ENCODE measurements around the gene PSMC5. TPM values are rescaled to one million over a fixed set of nuclear protein-coding genes. Genes with fewer than 3 reads are reported as not detected.

Gene PSMC5
- total and polyA plus RNA-seq, 7 donors = 94.2 to 161 (median 115) TPM

DNA sequence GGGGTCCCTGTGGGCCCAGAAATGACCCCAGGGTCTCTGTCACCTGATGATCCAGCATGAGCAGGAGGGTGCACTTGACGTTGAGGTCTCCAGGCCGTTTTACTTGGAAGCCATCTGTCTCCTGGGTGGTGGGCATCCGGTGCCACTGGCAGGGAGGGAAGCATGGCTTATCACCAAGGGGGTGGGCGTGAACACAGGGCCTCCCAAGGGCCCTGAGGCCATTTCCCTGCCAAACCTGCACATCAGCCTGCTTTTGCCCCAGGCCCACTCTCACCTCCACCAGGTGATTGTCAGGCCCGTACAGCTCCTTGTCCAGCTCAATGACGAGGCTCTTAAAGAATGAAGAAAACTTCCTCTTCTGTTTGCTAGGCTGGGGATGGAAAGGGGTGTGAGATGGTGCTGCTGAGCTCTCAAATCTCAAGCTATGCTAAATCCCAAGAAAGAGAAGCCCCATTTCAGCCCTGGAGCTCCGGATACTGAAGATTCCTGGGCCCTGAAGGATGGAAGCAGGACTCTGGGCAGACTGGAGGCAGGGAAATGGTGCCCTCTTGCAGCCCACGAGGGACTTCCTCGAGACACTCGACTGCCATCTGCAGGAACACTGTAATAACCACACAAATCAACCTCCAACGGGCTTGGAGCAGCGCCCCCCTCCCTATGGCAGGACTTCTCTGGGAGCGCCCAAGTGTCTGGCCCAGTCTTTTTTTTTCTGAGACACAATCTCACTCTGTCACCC lies 7.4 kb downstream of the PSMC5 start:
- WGBS, 2 donors = 41 to 45% methylated on average over 13 of the region's 13 CpGs
- Histone ChIP-seq H3K27ac (peak overlapping the region in 3 of 4 donors; percentile 44 to 95 (median 58)), H3K4me3 (no peak overlapping the region), H3K4me1 (peaks cover 0 to 49% (median 40%) of the 10 kb centered on the region in 4 donors), H3K27me3 (no peaks in the 10 kb centered on the region), H3K36me3 (peaks cover 47 to 78% (median 72%) of the 10 kb centered on the region in 4 donors), H3K9me3 (no peaks in the 10 kb centered on the region)
- TF ChIP-seq CTCF (IDR thresholded peaks at IDR 0.05) = peak in 1 of 4 experiments; percentile 43
- no peak for TF ChIP-seq POLR2A (IDR thresholded peaks at IDR 0.05)
- peak; percentile 64 for DNase-seq
- intact Hi-C loops (cut with DNase I) = no loop called here

DNA sequence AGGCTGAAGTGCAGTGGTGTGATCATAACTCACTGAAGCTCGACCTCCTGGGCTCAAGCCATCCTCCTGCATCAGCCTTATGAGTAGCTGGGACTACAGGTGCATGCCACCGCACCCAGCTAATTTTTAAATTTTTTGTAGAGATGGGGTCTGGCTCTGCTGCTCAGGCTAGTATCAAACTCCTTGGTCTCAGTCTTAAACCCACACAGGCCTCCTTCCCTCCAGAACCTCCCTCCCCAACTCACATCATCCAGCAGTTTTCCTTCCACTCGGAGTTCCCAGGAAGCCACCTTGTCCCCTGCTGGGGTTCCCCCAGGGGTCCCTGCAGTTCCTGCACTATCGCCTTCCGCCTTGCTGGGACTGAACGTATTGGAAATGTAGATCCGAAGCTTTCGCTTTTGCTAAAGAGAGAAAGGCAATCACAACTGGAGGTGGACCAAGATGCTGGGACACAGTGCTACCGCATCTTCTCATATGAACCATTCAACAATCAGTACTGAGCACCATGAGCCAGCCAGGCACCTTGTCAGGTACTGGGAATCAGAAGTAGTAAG lies 8.0 kb downstream of the PSMC5 start:
- H3K27ac ChIP-seq = peak overlapping the region in 3 of 4 donors; percentile 44 to 95 (median 58)
- TF ChIP-seq EP300 (IDR thresholded peaks at IDR 0.05) (no peak), CTCF (IDR thresholded peaks at IDR 0.05) (peak in 1 of 4 experiments; percentile 4)
- no peak overlapping the region for H3K4me3 ChIP-seq
- WGBS, 2 donors = 86 to 88% methylated on average over 9 of the region's 9 CpGs
- no peaks in the 10 kb centered on the region for H3K9me3 ChIP-seq
- intact Hi-C loops (cut with DNase I) = no loop called here
- H3K36me3 ChIP-seq = peaks cover 41 to 72% (median 66%) of the 10 kb centered on the region in 4 donors
- H3K4me1 ChIP-seq = peaks cover 0 to 54% (median 44%) of the 10 kb centered on the region in 4 donors
- H3K27me3 ChIP-seq = no peaks in the 10 kb centered on the region
- DNase-seq = peak; percentile 58

DNA sequence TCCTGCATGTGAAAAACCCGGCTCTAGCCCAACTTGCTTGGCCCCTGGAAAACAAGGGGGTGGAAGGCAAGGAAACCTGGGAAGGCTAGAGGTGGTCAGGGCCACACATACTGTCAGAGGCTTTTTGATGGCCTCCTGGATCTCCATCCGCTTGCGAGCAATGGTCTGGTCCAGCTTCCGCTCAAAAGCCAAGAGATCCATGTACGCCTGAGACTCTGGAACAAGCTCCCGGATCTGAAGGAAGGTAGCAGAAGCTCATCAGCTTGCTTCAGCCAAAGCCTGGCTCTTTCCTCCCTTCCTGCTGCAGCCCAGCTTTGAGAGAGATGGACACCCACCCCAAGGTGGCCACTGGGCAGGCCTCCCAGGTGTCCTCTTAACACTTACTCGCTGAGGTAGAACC lies 9.6 kb downstream of the PSMC5 start:
- Histone ChIP-seq H3K4me1 (peaks cover 0 to 67% (median 59%) of the 10 kb centered on the region in 4 donors), H3K9me3 (no peaks in the 10 kb centered on the region), H3K4me3 (no peak overlapping the region), H3K27me3 (no peaks in the 10 kb centered on the region), H3K27ac (peak overlapping the region; percentile 93 to 99 (median 96)), H3K36me3 (peaks cover 27 to 56% (median 50%) of the 10 kb centered on the region in 4 donors)
- TF ChIP-seq POLR2A (IDR thresholded peaks at IDR 0.05) = no peak
- no peak for TF ChIP-seq EP300 (IDR thresholded peaks at IDR 0.05)
- TF ChIP-seq CTCF (IDR thresholded peaks at IDR 0.05) = no peak
- TF ChIP-seq POLR2AphosphoS5 (IDR thresholded peaks at IDR 0.05) = no peak
- intact Hi-C loops (cut with DNase I) = no loop called here
- 96 to 97% methylated on average over 7 of the region's 7 CpGs for WGBS, 2 donors
- DNase-seq = no peak

- intact Hi-C loops (cut with DNase I) = no loop called here
- Histone ChIP-seq H3K4me3 (no peak overlapping the region), H3K4me1 (peaks cover under 1 to 67% (median 59%) of the 10 kb centered on the region in 4 donors), H3K9me3 (no peaks in the 10 kb centered on the region), H3K27me3 (no peaks in the 10 kb centered on the region), H3K27ac (peak overlapping the region; percentile 93 to 99 (median 96)), H3K36me3 (peaks cover 20 to 50% (median 43%) of the 10 kb centered on the region in 4 donors)
- no peak for TF ChIP-seq CTCF (IDR thresholded peaks at IDR 0.05)
- no peak for TF ChIP-seq POLR2AphosphoS5 (IDR thresholded peaks at IDR 0.05)
- TF ChIP-seq EP300 (IDR thresholded peaks at IDR 0.05) = no peak
- WGBS, 2 donors = 89 to 94% methylated on average over 12 of the region's 12 CpGs
- DNase-seq = no peak
Measured at GRCh38 chr17:63837480-63837879, 10.2 kb downstream of the PSMC5 start.

Measured in sigmoid colon (tissue), 7 donors.